Stimulated activated naive CD4-positive, alpha-beta T cell treated with Interleukin-2 at 50 U/mL for 16 hours (primary cell): ENCODE results near the gene CSNK2A2.

Source experiments
- DNase-seq: peaks from one replicate; lab custom pipeline; 2025; lab: John Stamatoyannopoulos, UW

The CSNK2A2 gene

GRCh38 chr16:58198803-58199411 lies 1.0 kb upstream of the CSNK2A2 start:
- no peak for DNase-seq

DNA sequence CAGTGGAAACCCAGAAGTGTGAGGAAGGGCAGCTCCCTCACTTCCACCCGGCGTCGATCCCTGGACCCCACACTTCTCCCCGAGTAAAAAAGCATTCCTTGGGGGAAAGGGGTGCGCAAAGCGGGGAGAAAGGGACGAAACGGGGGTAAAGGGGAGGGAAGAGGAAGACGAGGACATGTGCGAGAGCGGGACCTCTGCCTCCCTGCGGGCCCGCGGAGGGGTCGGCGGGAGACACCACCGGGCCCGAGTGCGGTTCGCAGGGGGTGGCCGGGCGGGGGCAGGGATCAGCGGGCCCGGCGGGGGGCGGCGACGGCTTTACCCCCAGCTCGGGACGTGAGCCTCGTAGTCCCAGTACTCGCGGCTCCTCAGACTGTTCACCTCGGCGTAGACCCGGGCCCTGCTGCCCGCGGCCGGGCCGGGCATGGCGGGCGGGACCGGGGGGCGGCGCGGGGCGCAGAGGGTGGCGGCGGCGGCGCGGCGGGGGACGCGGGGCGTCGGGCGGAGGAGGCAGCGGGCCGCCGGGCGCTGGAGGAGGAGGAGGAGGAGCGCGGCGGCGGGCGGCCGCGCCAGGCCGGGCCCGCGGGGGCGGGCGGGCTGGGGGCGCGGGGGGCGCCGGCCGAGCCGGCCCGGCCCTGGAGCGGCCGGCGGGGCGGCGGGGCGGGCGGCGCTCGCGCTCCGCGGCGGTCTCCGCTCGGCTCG lies 443 bp downstream of the CSNK2A2 start:
- no peak for DNase-seq

DNA sequence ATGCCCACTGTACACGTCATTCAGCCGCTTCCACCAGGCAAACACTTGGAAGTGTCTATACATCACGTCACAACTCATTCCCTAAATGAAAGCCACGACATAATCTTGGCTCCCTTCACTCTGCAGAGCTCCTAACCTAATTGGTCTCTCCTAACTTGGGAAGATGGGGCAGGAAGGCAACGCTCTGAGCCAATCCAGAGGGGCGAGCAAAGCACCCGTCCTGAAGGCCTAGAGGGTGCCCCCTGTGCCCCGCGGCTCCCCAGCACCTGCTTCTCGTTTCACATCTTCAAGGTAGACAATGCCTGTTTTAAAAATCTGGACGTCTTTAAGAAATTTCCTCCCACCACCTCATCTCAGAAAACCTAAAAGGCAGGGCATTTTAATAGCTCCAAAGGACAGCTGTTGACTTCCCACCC lies 1.0 kb downstream of the CSNK2A2 start:
- no peak for DNase-seq

DNA sequence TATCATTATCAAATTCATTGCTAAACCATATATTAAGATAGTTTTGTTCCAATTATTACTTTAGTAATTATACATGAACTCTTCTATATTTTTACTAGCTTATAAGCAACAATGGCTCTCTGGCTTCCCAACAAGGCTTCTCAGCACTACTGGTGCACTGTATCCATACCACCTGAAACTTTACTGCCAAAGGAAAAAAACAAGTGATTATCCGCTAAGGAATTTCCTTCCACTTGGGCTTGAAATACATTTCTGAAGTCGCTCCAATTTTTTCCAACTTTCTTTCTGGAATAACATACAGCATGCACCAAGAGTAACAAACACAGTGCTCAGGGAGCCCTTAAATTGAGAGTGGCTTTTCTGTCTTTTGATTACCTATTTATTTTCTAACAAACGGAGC lies 2.1 kb downstream of the CSNK2A2 start:
- no peak for DNase-seq

GRCh38 chr16:58195344-58195743 lies 2.6 kb downstream of the CSNK2A2 start:
- DNase-seq, result no peak

DNA sequence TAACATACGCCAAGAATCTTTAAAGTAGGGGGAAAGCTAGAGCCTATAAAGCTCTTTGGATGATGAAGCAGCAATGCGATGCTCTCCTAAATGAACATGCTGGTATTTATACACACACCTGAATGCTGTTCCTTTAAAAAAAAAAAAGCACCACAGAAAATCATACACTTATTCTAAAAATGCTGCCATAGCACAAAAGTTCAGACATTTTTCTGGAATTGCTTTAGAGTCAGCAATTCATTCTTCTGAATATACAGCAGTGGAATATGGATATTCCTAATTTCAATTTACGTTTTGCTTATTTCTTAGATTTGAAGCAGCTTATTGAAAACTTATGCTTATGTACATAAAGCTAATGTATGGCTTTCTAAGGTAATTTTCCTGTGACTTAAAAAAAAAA lies 3.1 kb downstream of the CSNK2A2 start:
- DNase-seq, result no peak

- DNase-seq, result no peak
These were observed 10.1 kb downstream of the CSNK2A2 start for GRCh38 chr16:58187665-58188421.

DNA sequence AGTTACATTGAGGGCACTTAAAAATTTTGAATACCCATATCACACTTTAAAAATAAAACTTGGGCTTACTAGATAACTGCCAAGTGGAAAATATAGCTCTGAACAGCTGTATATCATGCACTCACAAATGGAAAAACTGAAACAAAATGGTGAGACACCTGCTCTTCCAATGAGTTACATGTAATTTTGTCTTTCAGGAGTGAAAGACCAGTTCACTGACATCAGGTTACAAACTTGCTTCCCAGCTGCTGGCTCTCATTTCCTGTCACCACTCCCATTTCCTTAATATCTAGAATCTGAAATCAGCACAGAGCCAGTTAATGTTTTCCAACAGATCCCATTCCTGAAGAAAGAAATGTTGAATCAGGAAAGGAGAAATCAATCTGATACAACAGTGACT lies 10.8 kb downstream of the CSNK2A2 start:
- no peak for DNase-seq

DNA sequence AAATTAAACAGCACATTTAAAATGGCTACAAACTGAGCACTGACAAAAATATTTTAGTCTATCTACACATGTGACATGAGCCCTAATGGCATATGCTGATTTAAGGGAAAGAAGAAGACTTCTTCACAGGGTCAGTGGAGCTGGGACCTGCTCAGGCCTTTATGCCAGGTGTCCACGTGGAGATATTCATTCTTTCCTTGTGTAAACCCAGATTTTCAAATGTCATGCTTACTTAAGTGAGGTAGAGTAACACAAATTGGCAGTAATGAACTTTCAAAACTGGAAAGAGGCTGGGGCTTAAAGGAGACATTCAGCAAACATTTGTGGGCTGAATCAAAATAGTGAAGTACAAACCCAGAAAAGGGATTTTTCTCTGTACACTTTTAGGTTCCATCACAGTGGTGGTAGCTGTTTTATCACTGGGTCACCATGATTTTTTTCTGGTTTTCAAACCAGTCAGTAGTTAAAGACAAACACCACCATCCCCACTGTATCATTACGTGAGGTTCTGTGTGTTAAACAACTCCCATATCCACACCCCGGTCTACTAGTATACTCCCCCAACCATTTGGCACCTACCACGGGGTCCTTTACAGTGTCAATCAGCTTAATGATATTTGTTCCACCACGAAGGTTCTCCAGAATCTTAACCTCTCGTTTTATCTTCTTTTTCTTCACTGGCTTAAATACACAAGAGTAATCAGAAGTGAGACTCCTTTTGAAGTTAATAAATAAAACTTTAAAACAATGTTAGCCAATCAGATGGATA lies 11.5 kb downstream of the CSNK2A2 start:
- DNase-seq, result no peak

DNA sequence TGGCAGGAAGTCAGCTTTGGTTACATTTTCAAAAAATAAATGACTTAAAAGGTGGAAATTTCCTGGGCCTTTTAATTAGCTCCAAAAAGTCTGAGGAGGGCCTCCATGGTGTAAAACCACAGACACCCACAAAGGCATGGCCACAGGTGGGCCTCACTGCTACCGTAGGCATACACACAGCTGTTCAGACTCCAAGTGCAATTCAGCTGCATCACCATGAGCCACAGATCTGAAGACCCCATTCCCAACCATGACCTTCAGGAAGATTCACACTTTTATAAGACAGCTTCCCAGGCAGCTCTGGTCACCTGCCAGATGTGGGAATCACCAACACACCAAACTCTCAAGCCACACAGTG lies 20.6 kb downstream of the CSNK2A2 start:
- no peak for DNase-seq

DNA sequence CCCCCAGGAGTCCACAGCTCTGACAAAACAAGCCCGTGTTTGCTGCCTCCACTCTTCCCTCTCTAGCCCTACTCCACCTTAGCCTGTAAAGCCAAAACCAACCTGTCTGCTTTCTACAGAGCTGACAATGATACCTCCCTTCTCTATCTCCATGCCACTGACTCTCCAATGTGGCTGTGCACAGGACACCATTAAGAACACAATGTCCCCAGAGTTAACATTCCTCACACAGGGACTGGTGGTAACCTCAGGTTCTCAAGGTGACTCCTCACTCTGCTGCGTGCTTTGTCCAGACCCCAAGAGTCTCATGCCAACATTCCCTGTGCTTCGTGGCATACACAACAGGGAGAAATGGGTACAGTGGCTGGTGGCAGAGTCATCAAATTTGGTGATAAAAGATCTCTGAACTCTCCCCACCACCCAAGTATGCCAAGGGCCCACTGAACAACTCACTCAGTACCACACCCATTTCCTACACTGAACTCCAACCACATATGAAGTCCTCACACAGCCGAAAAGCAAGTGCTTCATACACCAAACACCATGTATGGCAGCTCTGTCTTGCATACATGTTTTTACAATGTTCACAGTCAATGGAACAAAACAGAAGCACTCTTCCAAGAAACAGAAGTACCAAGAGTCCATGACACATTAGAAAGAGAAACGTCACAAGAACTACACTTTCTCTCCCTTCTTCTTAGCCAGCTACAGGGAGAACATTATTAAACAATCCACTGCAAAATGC lies 21.1 kb downstream of the CSNK2A2 start:
- no peak for DNase-seq

- no peak for DNase-seq
These were observed 27.7 kb downstream of the CSNK2A2 start for GRCh38 chr16:58170223-58170622.

GRCh38 chr16:58160855-58161254 lies 37.1 kb downstream of the CSNK2A2 start:
- no peak for DNase-seq

- DNase-seq, result no peak
These were observed 39.2 kb downstream of the CSNK2A2 start for GRCh38 chr16:58158725-58159124.

DNA sequence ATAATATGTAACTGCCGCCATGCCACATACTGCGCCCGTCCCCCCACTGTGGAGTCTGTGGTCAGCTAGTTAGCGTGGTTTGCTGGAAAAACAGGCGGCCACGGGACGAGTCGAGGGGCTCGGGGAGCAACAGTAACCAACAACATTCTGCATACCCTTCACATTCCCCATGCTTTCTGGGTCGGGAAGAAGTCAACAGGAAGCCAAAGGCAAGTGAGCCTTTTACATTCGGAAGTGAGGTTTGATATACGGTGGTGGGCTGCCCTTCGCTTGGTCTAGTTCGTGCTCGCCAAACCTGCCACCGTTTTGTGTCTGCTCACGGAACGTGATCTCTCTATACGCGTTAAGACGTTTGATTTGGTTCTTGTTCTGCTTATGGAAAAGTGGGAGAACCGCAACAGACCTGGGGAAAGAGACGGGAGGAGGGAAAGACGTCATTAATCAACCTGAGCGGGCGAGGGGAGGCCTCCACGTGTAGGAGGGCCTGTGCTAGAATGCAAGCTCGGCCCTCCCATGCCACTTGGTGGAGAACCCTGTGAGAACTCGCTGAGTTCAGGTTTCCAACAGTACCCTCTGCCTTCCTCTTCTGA lies 39.9 kb downstream of the CSNK2A2 start:
- no peak for DNase-seq

DNA sequence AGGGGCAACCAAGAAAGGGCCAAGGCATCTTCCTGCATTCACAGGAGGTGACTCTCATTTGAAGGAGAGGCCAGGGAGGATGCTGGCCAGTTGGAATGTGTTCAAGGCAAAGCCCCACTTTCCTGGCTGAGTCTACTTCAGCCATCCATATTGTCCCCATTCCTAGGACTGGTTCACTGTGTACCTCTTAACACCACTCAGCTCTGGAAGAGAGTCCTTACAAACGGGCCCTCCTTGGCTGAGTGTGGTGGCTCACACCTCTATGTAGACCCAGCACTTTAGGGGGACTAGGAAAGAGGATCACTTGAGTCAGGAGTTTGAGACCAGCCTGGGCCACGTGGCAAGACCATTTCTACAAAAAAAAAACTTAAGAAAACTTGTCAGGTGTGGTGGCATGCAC lies 40.7 kb downstream of the CSNK2A2 start:
- no peak for DNase-seq

- DNase-seq, result no peak
These were observed 42.1 kb downstream of the CSNK2A2 start for GRCh38 chr16:58155839-58156238.

DNA sequence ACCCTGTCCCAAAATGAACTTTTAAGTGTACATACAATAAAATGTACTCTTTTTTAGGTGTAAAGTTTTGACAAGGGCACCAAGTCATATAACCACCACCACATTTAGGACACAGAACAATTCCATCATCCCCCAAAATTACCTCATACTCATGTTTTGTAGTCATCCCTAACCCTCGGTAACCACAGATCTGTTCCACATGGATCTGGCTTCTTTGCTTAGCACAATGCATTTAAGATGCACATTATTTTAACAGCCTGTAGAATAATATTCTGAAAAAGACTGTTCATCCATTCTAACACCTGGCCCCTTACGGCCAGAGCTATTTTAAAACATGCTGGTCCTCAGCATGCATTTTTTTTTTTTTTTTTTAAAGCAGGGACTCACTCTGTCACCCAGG lies 43.6 kb downstream of the CSNK2A2 start:
- no peak for DNase-seq

- no peak for DNase-seq
These were observed 45.5 kb downstream of the CSNK2A2 start for GRCh38 chr16:58152246-58152868.

- DNase-seq, result no peak
These were observed 49.4 kb downstream of the CSNK2A2 start for GRCh38 chr16:58148526-58148925.

DNA sequence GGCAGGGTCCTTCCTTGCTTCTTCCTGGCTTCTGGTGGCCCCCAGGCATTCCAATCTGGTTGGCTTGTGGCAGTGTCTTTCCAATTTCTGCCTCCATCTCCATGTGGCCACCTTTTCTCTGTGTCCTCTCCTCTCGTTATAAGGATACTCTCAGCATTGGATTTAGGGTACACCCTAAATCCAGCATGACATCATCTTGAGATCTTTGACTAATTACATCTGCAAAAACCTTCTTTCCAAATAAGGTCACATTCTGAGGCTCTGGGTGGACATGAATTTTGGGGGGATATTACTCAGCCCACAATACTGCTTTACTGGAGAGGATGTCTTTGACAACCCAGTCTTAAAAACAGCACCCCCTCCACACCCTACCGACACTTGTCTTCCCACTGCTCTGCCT lies 49.8 kb downstream of the CSNK2A2 start:
- DNase-seq, result no peak
